GM23338 (cell line): ENCODE measurements around the gene RPL34. TPM values are rescaled to one million over a fixed set of nuclear protein-coding genes. Genes with fewer than 3 reads are reported as not detected.

Source experiments
- ATAC-seq: fragments of 200-7000 bp; cut with Tn5 transposase; 3 replicates; pipeline ENCODE4 v1.9.1; 2020
- DNase-seq: peaks from one replicate; pipeline ENCODE4 v3.0.0-alpha.2; 2015; ENCODE audit warnings: low spot score
- H2AFZ ChIP-seq: fragments of 200-600 bp; sonication (generic); 2 replicates; pipeline ENCODE4 v1.8.0; 2016; ENCODE audit warnings: antibody characterized with exemption, mild to moderate bottlenecking, moderate library complexity
- H3F3A ChIP-seq: fragments of 200-600 bp; sonication (generic); replicated peaks from 2 replicates; pipeline ENCODE4 v1.8.0; 2017; ENCODE audit warnings: antibody characterized with exemption, mixed run types, low read depth
- H3K27ac ChIP-seq: fragments of 200-600 bp; sonication (generic); 2 replicates; pipeline ENCODE4 v1.6.1; 2016; ENCODE audit warnings: low read depth
- H3K27me3 ChIP-seq: fragments of 200-600 bp; sonication (generic); 2 replicates; pipeline ENCODE4 v1.8.0; 2016; ENCODE audit warnings: mild to moderate bottlenecking, mixed run types, moderate library complexity; ENCODE audit not compliant: insufficient read depth
- H3K36me3 ChIP-seq: fragments of 200-600 bp; sonication (generic); 2 replicates; pipeline ENCODE4 v1.8.0; 2016; ENCODE audit warnings: mild to moderate bottlenecking; ENCODE audit not compliant: insufficient read depth
- H3K4me1 ChIP-seq: fragments of 200-600 bp; sonication (generic); 2 replicates; pipeline ENCODE4 v1.8.0; 2016; ENCODE audit warnings: mild to moderate bottlenecking, moderate library complexity; ENCODE audit not compliant: insufficient read depth
- H3K4me2 ChIP-seq: fragments of 200-600 bp; sonication (generic); 2 replicates; pipeline ENCODE4 v1.7.1; 2017; ENCODE audit warnings: mixed run types
- H3K4me3 ChIP-seq: fragments of 200-600 bp; sonication (generic); 2 replicates; pipeline ENCODE4 v1.6.1; 2016; ENCODE audit warnings: mixed run types
- H3K79me2 ChIP-seq: fragments of 200-600 bp; sonication (generic); replicated peaks from 2 replicates; pipeline ENCODE4 v1.8.0; 2017; ENCODE audit warnings: mild to moderate bottlenecking; ENCODE audit not compliant: insufficient read depth
- H3K9me2 ChIP-seq: fragments of 200-600 bp; sonication (generic); 2 replicates; pipeline ENCODE4 v1.8.0; 2017; ENCODE audit not compliant: insufficient read depth
- H4K20me1 ChIP-seq: fragments of 200-600 bp; sonication (generic); replicated peaks from 2 replicates; pipeline ENCODE4 v1.8.0; 2017; ENCODE audit warnings: mild to moderate bottlenecking; ENCODE audit not compliant: insufficient read depth
- H3K27ac Mint-ChIP-seq: 2 replicates; pipeline ENCODE4 v1.8.0; 2020; ENCODE audit warnings: inconsistent platforms, mild to moderate bottlenecking, moderate library complexity, mixed read lengths
- H3K27me3 Mint-ChIP-seq: 3 replicates; pipeline ENCODE4 v1.8.0; 2022; ENCODE audit warnings: low read depth, mild to moderate bottlenecking, moderate library complexity, mixed read lengths, inconsistent platforms; ENCODE audit not compliant: insufficient read depth, poor library complexity
- H3K36me3 Mint-ChIP-seq: 3 replicates; pipeline ENCODE4 v1.8.0; 2021; ENCODE audit warnings: low read depth, mild to moderate bottlenecking, inconsistent platforms, moderate library complexity, mixed read lengths
- H3K4me1 Mint-ChIP-seq: 3 replicates; pipeline ENCODE4 v1.8.0; 2020; ENCODE audit warnings: mild to moderate bottlenecking, inconsistent platforms, mixed read lengths
- H3K4me3 Mint-ChIP-seq: 3 replicates; pipeline ENCODE4 v1.8.0; 2021; ENCODE audit warnings: moderate library complexity, mild to moderate bottlenecking, inconsistent platforms, mixed read lengths
- H3K9me3 Mint-ChIP-seq: 3 replicates; pipeline ENCODE4 v1.8.0; 2020; ENCODE audit warnings: moderate library complexity, mild to moderate bottlenecking, inconsistent platforms, mixed read lengths
- CREB1 ChIP-seq: fragments of 250-450 bp; sonication (Bioruptor Pico); IDR thresholded peaks from 2 replicates; pipeline ENCODE4 v1.5.0; 2020; ENCODE audit warnings: low read depth, mild to moderate bottlenecking, moderate library complexity
- EZH2 ChIP-seq: fragments of 200-600 bp; sonication (generic); IDR thresholded peaks from one replicate; pipeline ENCODE4 v1.8.0; 2017; ENCODE audit warnings: antibody characterized with exemption, mild to moderate bottlenecking, low read depth; ENCODE audit not compliant: unreplicated experiment
- EZH2phosphoT487 ChIP-seq: fragments of 200-600 bp; sonication (generic); IDR thresholded peaks from one replicate; pipeline ENCODE4 v1.8.1; 2018; ENCODE audit warnings: antibody characterized with exemption; ENCODE audit not compliant: unreplicated experiment
- JUNB ChIP-seq: IDR thresholded peaks from one replicate; pipeline ENCODE4 v1.6.1; 2016; ENCODE audit warnings: antibody characterized with exemption; ENCODE audit not compliant: unreplicated experiment
- NANOG ChIP-seq: IDR thresholded peaks from 2 replicates; pipeline ENCODE4 v1.6.1; 2016; ENCODE audit warnings: antibody characterized with exemption, borderline replicate concordance
- POLR2AphosphoS5 ChIP-seq: IDR thresholded peaks from 2 replicates; pipeline ENCODE4 v1.6.1; 2016; ENCODE audit warnings: antibody characterized with exemption, low read depth
- STAT1 ChIP-seq: IDR thresholded peaks from one replicate; pipeline ENCODE4 v1.6.1; 2016; ENCODE audit warnings: antibody characterized with exemption; ENCODE audit not compliant: unreplicated experiment
- ZNF114 ChIP-seq: fragments of 250-450 bp; sonication (Bioruptor Pico); IDR thresholded peaks from 2 replicates; pipeline ENCODE4 v1.5.0; 2020; ENCODE audit warnings: mild to moderate bottlenecking, moderate library complexity
- ZNF331 ChIP-seq: fragments of 250-450 bp; sonication (Bioruptor Pico); IDR thresholded peaks from 2 replicates; pipeline ENCODE4 v1.5.0; 2020; ENCODE audit warnings: low read depth, mild to moderate bottlenecking, moderate library complexity
- long read RNA-seq: library from polyadenylated mRNA; unstranded; transcript quantifications from one replicate; pipeline ENCODE4 v2.0.0, GENCODE V29; 2020; ENCODE audit not compliant: unreplicated experiment
- polyA plus RNA-seq: library from polyadenylated mRNA; unstranded; fragments of >200 nt; fragmentation: Nextera tagmentation; extraction: Ambion mirVana; gene quantifications from 2 replicates; pipeline ENCODE4 v1.2.1, GENCODE V29; 2016
- total RNA-seq: library from RNA; depleted of rRNA; stranded (reverse); fragments of >200 nt; shearing (Covaris generic); gene quantifications from 2 replicates; pipeline ENCODE4 v1.2.3, GENCODE V29; 2014; rRNA removed
- TF ChIP-seq, protein P1 (sequence below): IDR thresholded peaks from 2 replicates; pipeline ENCODE4 v1.6.1; 2016; ENCODE audit warnings: antibody characterized with exemption
- TF ChIP-seq, protein P2 (sequence below), 2 experiments: fragments of 200-600 bp in 1 of 2; sonication (generic) in 1 of 2; conservative IDR thresholded peaks; 2 replicates each; pipeline versions ENCODE4 v1.5.1 to v1.6.1; 2016 to 2017; ENCODE audit warnings: antibody characterized with exemption in 2 of 2, low read depth in 2 of 2, mild to moderate bottlenecking in 2 of 2, moderate library complexity in 1 of 2
- TF ChIP-seq, protein P3 (sequence below): IDR thresholded peaks from one replicate; pipeline ENCODE4 v1.6.1; 2018; ENCODE audit warnings: antibody characterized with exemption; ENCODE audit not compliant: unreplicated experiment
- TF ChIP-seq, protein P4 (sequence below): fragments of 250-450 bp; sonication (Bioruptor Pico); IDR thresholded peaks from 2 replicates; pipeline ENCODE4 v1.5.0; 2020; ENCODE audit warnings: mild to moderate bottlenecking, moderate library complexity

RPL34 gene
- total RNA-seq, result 785 and 927 TPM in 2 replicates
- polyA plus RNA-seq, result 2,566 and 2,904 TPM in 2 replicates
- long read RNA-seq, transcript RPL34-201 (5 exons, 529 nt), result minor isoform, 82 of 799 reads
- long read RNA-seq, transcript RPL34-202 (5 exons, 441 nt), result major isoform, 542 of 799 reads
- long read RNA-seq, partial matches to known transcripts, result 163 of 799 reads
- long read RNA-seq, other reads (novel, unspliced or antisense), result 12 of 799 reads

DNA sequence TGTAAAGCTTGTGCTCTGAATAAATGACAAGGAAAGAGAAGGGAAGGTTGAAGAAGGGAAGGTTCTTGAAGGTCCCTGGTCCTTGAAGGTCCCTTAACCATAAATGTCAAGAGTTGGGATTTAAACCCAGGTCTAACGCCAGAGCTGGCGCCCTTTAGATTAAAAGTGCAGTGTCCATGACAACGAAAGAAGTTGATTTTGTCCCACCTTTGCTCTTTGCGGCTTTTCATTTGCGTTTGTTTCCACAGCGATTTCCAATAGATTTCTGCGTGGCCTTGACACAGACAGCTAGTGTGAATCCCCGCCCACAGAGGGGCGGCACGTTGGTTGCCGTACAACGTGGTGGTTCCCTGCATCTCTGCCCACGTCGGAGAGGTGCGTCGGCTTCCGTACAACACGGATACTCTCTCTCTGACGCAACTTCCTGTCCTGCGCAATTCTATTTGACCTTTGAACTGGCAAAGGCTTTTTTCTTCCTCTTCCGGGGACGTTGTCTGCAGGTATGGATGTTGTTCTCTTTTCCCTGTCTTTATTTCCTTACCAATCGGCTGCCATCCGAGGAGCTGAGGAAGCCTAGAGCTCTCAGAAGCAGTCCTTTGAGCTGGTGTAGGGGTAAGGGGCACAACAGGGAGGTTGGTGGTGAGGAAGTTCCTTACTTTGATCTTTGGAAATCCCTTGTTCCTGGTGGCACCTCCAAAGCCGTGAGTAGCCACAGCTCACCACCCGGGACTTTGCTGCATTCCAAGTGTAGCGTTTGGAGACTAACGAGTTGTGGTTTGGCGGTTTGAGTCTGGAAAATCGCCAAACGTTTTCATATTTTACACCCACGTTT, at the start of gene RPL34:
Gene RPL34 (plus strand): TSS at position 476 of the 832 bp plus-strand sequence. CDS start 1,384 bp downstream, outside the sequence.
- H3K27me3 Mint-ChIP-seq, result no peaks in the 10 kb centered on the region
- DNase-seq (peak; percentile 97), ATAC-seq (peak; percentile 99)
- Histone ChIP-seq H3F3A (peaks cover 9% of the 10 kb centered on the region; the same call in 1 of the 2 replicates), H2AFZ (peak within 1 kb of the TSS; percentile 64; the same call in 1 of the 2 replicates), H3K79me2 (peaks cover 49% of the 10 kb centered on the region), H3K27me3 (no peaks in the 10 kb centered on the region), H3K4me1 (peaks cover 25% of the 10 kb centered on the region), H3K9me2 (no peaks in the 10 kb centered on the region), H4K20me1 (peaks cover 36% of the 10 kb centered on the region), H3K36me3 (peaks cover 35% of the 10 kb centered on the region), H3K4me3 (peak within 1 kb of the TSS; percentile 94), H3K27ac (peak within 1 kb of the TSS; percentile 51), H3K4me2 (peak within 1 kb of the TSS; percentile 99)
- peak within 1 kb of the TSS; percentile 97 for H3K27ac Mint-ChIP-seq
- H3K4me3 Mint-ChIP-seq, result peak within 1 kb of the TSS; percentile 94
- H3K36me3 Mint-ChIP-seq, result peaks cover 57% of the 10 kb centered on the region
- peaks cover 19% of the 10 kb centered on the region for H3K4me1 Mint-ChIP-seq
- peaks cover 22% of the 10 kb centered on the region for H3K9me3 Mint-ChIP-seq
- TF ChIP-seq JUNB (no peak), EZH2phosphoT487 (no peak), EZH2 (no peak), ZNF331 (CRISPR knock-in tag) (no peak), NANOG (no peak), ZNF114 (no peak), CREB1 (CRISPR knock-in tag) (peak; percentile 93), POLR2AphosphoS5 (peak; percentile 98), STAT1 (no peak)
- TF ChIP-seq, protein P1, sequence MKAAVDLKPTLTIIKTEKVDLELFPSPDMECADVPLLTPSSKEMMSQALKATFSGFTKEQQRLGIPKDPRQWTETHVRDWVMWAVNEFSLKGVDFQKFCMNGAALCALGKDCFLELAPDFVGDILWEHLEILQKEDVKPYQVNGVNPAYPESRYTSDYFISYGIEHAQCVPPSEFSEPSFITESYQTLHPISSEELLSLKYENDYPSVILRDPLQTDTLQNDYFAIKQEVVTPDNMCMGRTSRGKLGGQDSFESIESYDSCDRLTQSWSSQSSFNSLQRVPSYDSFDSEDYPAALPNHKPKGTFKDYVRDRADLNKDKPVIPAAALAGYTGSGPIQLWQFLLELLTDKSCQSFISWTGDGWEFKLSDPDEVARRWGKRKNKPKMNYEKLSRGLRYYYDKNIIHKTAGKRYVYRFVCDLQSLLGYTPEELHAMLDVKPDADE, result peak; percentile 97
- TF ChIP-seq, protein P2, sequence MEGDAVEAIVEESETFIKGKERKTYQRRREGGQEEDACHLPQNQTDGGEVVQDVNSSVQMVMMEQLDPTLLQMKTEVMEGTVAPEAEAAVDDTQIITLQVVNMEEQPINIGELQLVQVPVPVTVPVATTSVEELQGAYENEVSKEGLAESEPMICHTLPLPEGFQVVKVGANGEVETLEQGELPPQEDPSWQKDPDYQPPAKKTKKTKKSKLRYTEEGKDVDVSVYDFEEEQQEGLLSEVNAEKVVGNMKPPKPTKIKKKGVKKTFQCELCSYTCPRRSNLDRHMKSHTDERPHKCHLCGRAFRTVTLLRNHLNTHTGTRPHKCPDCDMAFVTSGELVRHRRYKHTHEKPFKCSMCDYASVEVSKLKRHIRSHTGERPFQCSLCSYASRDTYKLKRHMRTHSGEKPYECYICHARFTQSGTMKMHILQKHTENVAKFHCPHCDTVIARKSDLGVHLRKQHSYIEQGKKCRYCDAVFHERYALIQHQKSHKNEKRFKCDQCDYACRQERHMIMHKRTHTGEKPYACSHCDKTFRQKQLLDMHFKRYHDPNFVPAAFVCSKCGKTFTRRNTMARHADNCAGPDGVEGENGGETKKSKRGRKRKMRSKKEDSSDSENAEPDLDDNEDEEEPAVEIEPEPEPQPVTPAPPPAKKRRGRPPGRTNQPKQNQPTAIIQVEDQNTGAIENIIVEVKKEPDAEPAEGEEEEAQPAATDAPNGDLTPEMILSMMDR (conservative IDR thresholded peaks at IDR 0.05; ENCODE audit: low read depth in 2 of 2), result no peak
- TF ChIP-seq, protein P3, sequence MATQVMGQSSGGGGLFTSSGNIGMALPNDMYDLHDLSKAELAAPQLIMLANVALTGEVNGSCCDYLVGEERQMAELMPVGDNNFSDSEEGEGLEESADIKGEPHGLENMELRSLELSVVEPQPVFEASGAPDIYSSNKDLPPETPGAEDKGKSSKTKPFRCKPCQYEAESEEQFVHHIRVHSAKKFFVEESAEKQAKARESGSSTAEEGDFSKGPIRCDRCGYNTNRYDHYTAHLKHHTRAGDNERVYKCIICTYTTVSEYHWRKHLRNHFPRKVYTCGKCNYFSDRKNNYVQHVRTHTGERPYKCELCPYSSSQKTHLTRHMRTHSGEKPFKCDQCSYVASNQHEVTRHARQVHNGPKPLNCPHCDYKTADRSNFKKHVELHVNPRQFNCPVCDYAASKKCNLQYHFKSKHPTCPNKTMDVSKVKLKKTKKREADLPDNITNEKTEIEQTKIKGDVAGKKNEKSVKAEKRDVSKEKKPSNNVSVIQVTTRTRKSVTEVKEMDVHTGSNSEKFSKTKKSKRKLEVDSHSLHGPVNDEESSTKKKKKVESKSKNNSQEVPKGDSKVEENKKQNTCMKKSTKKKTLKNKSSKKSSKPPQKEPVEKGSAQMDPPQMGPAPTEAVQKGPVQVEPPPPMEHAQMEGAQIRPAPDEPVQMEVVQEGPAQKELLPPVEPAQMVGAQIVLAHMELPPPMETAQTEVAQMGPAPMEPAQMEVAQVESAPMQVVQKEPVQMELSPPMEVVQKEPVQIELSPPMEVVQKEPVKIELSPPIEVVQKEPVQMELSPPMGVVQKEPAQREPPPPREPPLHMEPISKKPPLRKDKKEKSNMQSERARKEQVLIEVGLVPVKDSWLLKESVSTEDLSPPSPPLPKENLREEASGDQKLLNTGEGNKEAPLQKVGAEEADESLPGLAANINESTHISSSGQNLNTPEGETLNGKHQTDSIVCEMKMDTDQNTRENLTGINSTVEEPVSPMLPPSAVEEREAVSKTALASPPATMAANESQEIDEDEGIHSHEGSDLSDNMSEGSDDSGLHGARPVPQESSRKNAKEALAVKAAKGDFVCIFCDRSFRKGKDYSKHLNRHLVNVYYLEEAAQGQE, result no peak
- TF ChIP-seq, protein P4, sequence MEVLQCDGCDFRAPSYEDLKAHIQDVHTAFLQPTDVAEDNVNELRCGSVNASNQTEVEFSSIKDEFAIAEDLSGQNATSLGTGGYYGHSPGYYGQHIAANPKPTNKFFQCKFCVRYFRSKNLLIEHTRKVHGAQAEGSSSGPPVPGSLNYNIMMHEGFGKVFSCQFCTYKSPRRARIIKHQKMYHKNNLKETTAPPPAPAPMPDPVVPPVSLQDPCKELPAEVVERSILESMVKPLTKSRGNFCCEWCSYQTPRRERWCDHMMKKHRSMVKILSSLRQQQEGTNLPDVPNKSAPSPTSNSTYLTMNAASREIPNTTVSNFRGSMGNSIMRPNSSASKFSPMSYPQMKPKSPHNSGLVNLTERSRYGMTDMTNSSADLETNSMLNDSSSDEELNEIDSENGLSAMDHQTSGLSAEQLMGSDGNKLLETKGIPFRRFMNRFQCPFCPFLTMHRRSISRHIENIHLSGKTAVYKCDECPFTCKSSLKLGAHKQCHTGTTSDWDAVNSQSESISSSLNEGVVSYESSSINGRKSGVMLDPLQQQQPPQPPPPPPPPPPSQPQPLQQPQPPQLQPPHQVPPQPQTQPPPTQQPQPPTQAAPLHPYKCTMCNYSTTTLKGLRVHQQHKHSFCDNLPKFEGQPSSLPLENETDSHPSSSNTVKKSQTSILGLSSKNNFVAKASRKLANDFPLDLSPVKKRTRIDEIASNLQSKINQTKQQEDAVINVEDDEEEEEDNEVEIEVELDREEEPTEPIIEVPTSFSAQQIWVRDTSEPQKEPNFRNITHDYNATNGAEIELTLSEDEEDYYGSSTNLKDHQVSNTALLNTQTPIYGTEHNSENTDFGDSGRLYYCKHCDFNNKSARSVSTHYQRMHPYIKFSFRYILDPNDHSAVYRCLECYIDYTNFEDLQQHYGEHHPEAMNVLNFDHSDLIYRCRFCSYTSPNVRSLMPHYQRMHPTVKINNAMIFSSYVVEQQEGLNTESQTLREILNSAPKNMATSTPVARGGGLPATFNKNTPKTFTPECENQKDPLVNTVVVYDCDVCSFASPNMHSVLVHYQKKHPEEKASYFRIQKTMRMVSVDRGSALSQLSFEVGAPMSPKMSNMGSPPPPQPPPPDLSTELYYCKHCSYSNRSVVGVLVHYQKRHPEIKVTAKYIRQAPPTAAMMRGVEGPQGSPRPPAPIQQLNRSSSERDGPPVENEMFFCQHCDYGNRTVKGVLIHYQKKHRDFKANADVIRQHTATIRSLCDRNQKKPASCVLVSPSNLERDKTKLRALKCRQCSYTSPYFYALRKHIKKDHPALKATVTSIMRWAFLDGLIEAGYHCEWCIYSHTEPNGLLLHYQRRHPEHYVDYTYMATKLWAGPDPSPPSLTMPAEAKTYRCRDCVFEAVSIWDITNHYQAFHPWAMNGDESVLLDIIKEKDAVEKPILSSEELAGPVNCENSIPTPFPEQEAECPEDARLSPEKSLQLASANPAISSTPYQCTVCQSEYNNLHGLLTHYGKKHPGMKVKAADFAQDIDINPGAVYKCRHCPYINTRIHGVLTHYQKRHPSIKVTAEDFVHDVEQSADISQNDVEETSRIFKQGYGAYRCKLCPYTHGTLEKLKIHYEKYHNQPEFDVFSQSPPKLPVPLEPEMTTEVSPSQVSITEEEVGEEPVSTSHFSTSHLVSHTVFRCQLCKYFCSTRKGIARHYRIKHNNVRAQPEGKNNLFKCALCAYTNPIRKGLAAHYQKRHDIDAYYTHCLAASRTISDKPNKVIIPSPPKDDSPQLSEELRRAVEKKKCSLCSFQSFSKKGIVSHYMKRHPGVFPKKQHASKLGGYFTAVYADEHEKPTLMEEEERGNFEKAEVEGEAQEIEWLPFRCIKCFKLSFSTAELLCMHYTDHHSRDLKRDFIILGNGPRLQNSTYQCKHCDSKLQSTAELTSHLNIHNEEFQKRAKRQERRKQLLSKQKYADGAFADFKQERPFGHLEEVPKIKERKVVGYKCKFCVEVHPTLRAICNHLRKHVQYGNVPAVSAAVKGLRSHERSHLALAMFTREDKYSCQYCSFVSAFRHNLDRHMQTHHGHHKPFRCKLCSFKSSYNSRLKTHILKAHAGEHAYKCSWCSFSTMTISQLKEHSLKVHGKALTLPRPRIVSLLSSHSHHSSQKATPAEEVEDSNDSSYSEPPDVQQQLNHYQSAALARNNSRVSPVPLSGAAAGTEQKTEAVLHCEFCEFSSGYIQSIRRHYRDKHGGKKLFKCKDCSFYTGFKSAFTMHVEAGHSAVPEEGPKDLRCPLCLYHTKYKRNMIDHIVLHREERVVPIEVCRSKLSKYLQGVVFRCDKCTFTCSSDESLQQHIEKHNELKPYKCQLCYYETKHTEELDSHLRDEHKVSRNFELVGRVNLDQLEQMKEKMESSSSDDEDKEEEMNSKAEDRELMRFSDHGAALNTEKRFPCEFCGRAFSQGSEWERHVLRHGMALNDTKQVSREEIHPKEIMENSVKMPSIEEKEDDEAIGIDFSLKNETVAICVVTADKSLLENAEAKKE (CRISPR knock-in tag), result no peak
